Glomerular visceral epithelial cell (primary cell): Measurements from ENCODE around the gene CTDSPL2.
"Not testable (repeated sequence)": the region's sequence is repeated elsewhere in the genome, so short reads cannot be mapped to it uniquely, and the experiment has no call there.

Experiments
- DNase-seq: peaks from one replicate; pipeline ENCODE4 v3.0.0-alpha.2; 2016; ENCODE audit errors: extremely low spot score

Gene CTDSPL2

GRCh38 chr15:44426975-44427755, at the start of gene CTDSPL2:
Gene CTDSPL2, plus strand, starts transcription at chr15:44427629. Its CDS starts 31,386 bp downstream, at chr15:44459015.
- peak; percentile 99 for DNase-seq

- no peak for DNase-seq
These were observed 46.2 kb upstream of the CTDSPL2 start for GRCh38 chr15:44381236-44381635.

- no peak for DNase-seq
These were observed 42.0 kb upstream of the CTDSPL2 start for GRCh38 chr15:44385344-44385942.

GRCh38 chr15:44394062-44394461, 33.4 kb upstream of the CTDSPL2 start:
- no peak for DNase-seq

- DNase-seq = no peak
These were observed 32.9 kb upstream of the CTDSPL2 start for GRCh38 chr15:44394562-44394961.

- DNase-seq = no peak
These were observed 29.6 kb upstream of the CTDSPL2 start for GRCh38 chr15:44397869-44398268.

GRCh38 chr15:44414001-44414400, 13.4 kb upstream of the CTDSPL2 start:
- DNase-seq = no peak

- peak; percentile 80 for DNase-seq
These were observed 611 bp downstream of the CTDSPL2 start for GRCh38 chr15:44427756-44428724.

- DNase-seq = no peak
These were observed 8.7 kb downstream of the CTDSPL2 start for GRCh38 chr15:44435893-44436667.

GRCh38 chr15:44438402-44438801, 11.0 kb downstream of the CTDSPL2 start:
- no peak for DNase-seq

- DNase-seq = no peak
These were observed 13.7 kb downstream of the CTDSPL2 start for GRCh38 chr15:44441095-44441501.

GRCh38 chr15:44443515-44443914, 16.1 kb downstream of the CTDSPL2 start:
- no peak for DNase-seq

- DNase-seq = no peak
These were observed 20.4 kb downstream of the CTDSPL2 start for GRCh38 chr15:44447772-44448376.

- DNase-seq = no peak
These were observed 22.7 kb downstream of the CTDSPL2 start for GRCh38 chr15:44450172-44450571.

- DNase-seq = not testable (repeated sequence)
These were observed 26.3 kb downstream of the CTDSPL2 start for GRCh38 chr15:44453578-44454283.

- no peak for DNase-seq
These were observed 31.0 kb downstream of the CTDSPL2 start for GRCh38 chr15:44458429-44458828.

- peak; percentile 48 for DNase-seq
These were observed 41.4 kb downstream of the CTDSPL2 start for GRCh38 chr15:44468709-44469385.

- no peak for DNase-seq
These were observed 44.5 kb downstream of the CTDSPL2 start for GRCh38 chr15:44471885-44472455.

- DNase-seq = no peak
These were observed 51.9 kb downstream of the CTDSPL2 start for GRCh38 chr15:44479343-44479742.
